Measurements from ENCODE around the gene DHRSX.
"Not testable (repeated sequence)": the region's sequence is repeated elsewhere in the genome, so short reads cannot be mapped to it uniquely, and the experiment has no call there.

Gene DHRSX

DNA sequence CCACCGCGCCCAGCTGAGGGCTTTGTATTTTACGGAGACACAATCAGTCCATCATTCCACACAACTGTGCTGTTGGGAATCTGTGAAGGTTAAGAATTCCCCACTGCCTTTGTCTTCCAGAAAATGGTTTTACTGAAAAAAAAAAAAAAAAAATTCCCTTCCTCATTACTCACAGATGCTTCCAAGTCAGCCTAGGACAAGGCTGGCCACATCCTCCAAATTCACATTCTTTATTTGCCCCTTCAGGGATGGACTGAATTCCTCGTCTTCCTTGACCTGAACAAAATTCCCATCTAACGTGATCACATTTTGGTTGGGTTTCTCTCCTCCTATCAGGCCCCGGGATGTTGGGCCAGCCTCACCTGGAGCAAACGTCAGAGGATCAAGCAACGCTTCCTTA lies 130.3 kb downstream of the DHRSX start:
- no peak overlapping the region for H3K4me2 ChIP-seq (ENCODE audit: low read depth, low read length, poor library complexity, severe bottlenecking)
- no peak for TF ChIP-seq EZH2phosphoT487 (conservative IDR thresholded peaks at IDR 0.05; ENCODE audit: low read length)
- TF ChIP-seq, protein P1, sequence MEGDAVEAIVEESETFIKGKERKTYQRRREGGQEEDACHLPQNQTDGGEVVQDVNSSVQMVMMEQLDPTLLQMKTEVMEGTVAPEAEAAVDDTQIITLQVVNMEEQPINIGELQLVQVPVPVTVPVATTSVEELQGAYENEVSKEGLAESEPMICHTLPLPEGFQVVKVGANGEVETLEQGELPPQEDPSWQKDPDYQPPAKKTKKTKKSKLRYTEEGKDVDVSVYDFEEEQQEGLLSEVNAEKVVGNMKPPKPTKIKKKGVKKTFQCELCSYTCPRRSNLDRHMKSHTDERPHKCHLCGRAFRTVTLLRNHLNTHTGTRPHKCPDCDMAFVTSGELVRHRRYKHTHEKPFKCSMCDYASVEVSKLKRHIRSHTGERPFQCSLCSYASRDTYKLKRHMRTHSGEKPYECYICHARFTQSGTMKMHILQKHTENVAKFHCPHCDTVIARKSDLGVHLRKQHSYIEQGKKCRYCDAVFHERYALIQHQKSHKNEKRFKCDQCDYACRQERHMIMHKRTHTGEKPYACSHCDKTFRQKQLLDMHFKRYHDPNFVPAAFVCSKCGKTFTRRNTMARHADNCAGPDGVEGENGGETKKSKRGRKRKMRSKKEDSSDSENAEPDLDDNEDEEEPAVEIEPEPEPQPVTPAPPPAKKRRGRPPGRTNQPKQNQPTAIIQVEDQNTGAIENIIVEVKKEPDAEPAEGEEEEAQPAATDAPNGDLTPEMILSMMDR (IDR thresholded peaks at IDR 0.05; ENCODE audit: insufficient read depth, low read length, poor library complexity, severe bottlenecking): no peak

DNA sequence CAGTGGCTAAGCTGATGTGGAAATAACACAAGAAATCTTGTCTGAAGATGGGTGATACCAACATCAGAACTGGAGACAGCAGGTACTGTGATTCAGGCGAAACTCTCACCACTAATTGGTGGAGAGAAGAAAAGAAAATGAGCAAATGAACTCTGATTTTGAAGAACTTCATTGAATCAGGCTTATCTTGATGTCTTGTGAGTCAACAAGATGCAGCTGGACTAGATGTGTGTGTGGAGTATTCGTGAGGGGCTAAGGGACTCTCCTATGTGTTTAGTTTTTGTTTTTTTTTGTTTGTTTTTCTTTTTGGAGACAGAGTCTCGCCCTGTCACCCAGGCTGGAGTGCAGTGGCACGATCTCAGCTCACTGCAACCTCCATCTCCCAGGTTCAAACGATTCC lies 131.6 kb downstream of the DHRSX start:
- Histone ChIP-seq H3K9ac (ENCODE audit: low read length) (no peak overlapping the region), H3K27ac (ENCODE audit: low read depth, low read length) (no peak overlapping the region), H2AFZ (ENCODE audit: low read depth, low read length, severe bottlenecking) (no peak overlapping the region), H3K36me3 (ENCODE audit: low read length) (no peaks in the 10 kb centered on the region), H3K27me3 (ENCODE audit: low read length) (no peaks in the 10 kb centered on the region), H3K4me2 (ENCODE audit: low read depth, low read length, poor library complexity, severe bottlenecking) (no peak overlapping the region), H3K9me2 (replicated peaks; ENCODE audit: insufficient read depth, low read length) (no peaks in the 10 kb centered on the region), H3K9me3 (ENCODE audit: insufficient read depth, low read length) (no peaks in the 10 kb centered on the region), H3K79me2 (ENCODE audit: insufficient read depth, low read length) (no peaks in the 10 kb centered on the region), H4K20me1 (ENCODE audit: low read depth, low read length) (no peaks in the 10 kb centered on the region), H3F3A (ENCODE audit: insufficient read depth) (no peaks in the 10 kb centered on the region), H3K4me3 (ENCODE audit: insufficient read depth, low read length, poor library complexity, severe bottlenecking) (no peak overlapping the region)
- TF ChIP-seq, protein P1 (IDR thresholded peaks at IDR 0.05; ENCODE audit: insufficient read depth, low read length, poor library complexity, severe bottlenecking): no peak
- TF ChIP-seq EZH2phosphoT487 (conservative IDR thresholded peaks at IDR 0.05; ENCODE audit: low read length): no peak

More for the DNA sequence above, 130.3 kb downstream of the DHRSX start:
- Histone ChIP-seq H2AFZ (ENCODE audit: low read depth, low read length, severe bottlenecking) (no peak overlapping the region), H3K27ac (ENCODE audit: low read depth, low read length) (no peak overlapping the region), H3K36me3 (ENCODE audit: low read length) (no peaks in the 10 kb centered on the region), H3K9ac (ENCODE audit: low read length) (no peak overlapping the region), H3F3A (ENCODE audit: insufficient read depth) (no peaks in the 10 kb centered on the region), H3K9me3 (ENCODE audit: insufficient read depth, low read length) (no peaks in the 10 kb centered on the region), H3K4me3 (ENCODE audit: insufficient read depth, low read length, poor library complexity, severe bottlenecking) (no peak overlapping the region), H4K20me1 (ENCODE audit: low read depth, low read length) (no peaks in the 10 kb centered on the region), H3K27me3 (ENCODE audit: low read length) (no peaks in the 10 kb centered on the region), H3K79me2 (ENCODE audit: insufficient read depth, low read length) (no peaks in the 10 kb centered on the region), H3K9me2 (replicated peaks; ENCODE audit: insufficient read depth, low read length) (no peaks in the 10 kb centered on the region)

DNA sequence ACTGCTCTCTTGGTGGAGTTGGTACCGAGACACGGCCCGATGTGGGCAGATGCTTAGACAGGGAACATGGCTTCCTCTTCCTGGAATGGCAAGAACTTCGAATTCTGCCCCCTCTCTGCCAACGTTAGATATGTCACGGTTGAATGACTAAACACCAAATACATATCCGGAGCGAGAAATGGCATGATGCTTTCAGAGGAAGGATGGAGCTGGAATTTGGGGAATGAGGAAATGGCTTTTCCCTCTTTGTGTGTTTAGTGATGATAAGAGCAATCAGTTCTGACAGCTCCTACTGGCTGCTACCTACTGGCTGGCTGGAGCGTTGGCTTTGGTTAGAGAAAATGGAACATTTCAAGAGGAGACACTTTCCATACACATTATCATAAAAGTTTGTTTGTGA lies 140.0 kb downstream of the DHRSX start:
- H3F3A ChIP-seq (ENCODE audit: insufficient read depth): no peaks in the 10 kb centered on the region
- no peaks in the 10 kb centered on the region for H3K36me3 ChIP-seq (ENCODE audit: low read length)
- no peaks in the 10 kb centered on the region for H3K9me3 ChIP-seq (ENCODE audit: insufficient read depth, low read length)
- TF ChIP-seq EZH2phosphoT487 (conservative IDR thresholded peaks at IDR 0.05; ENCODE audit: low read length): no peak
- TF ChIP-seq, protein P1 (IDR thresholded peaks at IDR 0.05; ENCODE audit: insufficient read depth, low read length, poor library complexity, severe bottlenecking): no peak
- H3K4me2 ChIP-seq (ENCODE audit: low read depth, low read length, poor library complexity, severe bottlenecking): no peak overlapping the region
- no peak overlapping the region for H3K9ac ChIP-seq (ENCODE audit: low read length)
- H3K4me3 ChIP-seq (ENCODE audit: insufficient read depth, low read length, poor library complexity, severe bottlenecking): no peak overlapping the region
- no peaks in the 10 kb centered on the region for H3K27me3 ChIP-seq (ENCODE audit: low read length)
- H4K20me1 ChIP-seq (ENCODE audit: low read depth, low read length): no peaks in the 10 kb centered on the region
- H3K9me2 ChIP-seq (replicated peaks; ENCODE audit: insufficient read depth, low read length): no peaks in the 10 kb centered on the region
- H3K79me2 ChIP-seq (ENCODE audit: insufficient read depth, low read length): no peaks in the 10 kb centered on the region
- H2AFZ ChIP-seq (ENCODE audit: low read depth, low read length, severe bottlenecking): no peak overlapping the region
- no peak overlapping the region for H3K27ac ChIP-seq (ENCODE audit: low read depth, low read length)

DNA sequence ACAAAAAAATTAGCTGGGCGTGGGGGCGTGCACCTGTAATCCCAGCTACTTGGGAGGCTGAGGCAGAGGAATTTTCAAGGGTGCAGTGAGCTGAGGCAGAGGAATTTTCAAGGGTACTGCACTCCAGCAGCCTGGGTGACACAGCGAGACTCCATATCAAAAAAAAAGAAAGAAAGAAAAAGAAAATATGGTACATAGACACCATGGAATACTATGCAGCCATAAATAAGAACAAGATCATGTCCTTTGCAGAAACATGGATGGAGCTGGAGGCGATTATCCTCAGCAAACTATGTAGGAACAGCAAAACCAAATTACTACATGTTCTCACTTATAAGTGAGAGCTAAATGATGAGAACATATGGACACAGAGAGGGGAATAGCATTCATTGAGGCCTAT lies 141.3 kb downstream of the DHRSX start:
- H3K79me2 ChIP-seq (ENCODE audit: insufficient read depth, low read length); H3K27me3 ChIP-seq (ENCODE audit: low read length); H3K36me3 ChIP-seq (ENCODE audit: low read length); H3K9me3 ChIP-seq (ENCODE audit: insufficient read depth, low read length); H3K27ac ChIP-seq (ENCODE audit: low read depth, low read length); H3K9ac ChIP-seq (ENCODE audit: low read length); H3F3A ChIP-seq (ENCODE audit: insufficient read depth); H2AFZ ChIP-seq (ENCODE audit: low read depth, low read length, severe bottlenecking); H3K9me2 ChIP-seq (replicated peaks; ENCODE audit: insufficient read depth, low read length); H3K4me2 ChIP-seq (ENCODE audit: low read depth, low read length, poor library complexity, severe bottlenecking); H3K4me3 ChIP-seq (ENCODE audit: insufficient read depth, low read length, poor library complexity, severe bottlenecking); H4K20me1 ChIP-seq (ENCODE audit: low read depth, low read length): not testable (repeated sequence)

Measured in SU-DHL-6 (cell line).